Stimulated activated CD4-positive, alpha-beta T cell treated with anti-CD3 and anti-CD28 coated beads, Interleukin-1b, Interleukin-23, amount 100 ng/mL, for 1 hour (primary cell): ENCODE data around the gene KRTAP29-1.
"Not testable (repeated sequence)": the region's sequence is repeated elsewhere in the genome, so short reads cannot be mapped to it uniquely, and the experiment has no call there.

Experiments used
- DNase-seq, 2 donors: peaks; one replicate each; pipeline ENCODE4 v3.0.0-alpha.2; 2020; ENCODE audit warnings: low read depth in 2 of 2

The KRTAP29-1 gene, protein sequence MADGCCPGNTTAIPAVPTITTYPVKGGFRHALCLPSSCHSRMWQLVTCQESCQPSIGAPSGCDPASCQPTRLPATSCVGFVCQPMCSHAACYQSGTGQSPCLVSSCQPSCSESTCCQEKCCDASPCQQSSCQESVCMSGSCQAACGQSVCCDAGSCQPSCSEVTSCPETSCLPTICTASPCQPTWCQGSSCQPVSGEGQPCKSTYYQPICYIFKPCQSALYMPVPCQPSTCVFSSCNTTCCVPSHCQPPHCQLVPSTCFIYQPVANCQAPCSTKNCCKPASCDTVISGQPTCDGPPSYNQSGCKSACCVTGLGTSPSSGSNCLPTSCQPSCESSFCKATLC

DNA sequence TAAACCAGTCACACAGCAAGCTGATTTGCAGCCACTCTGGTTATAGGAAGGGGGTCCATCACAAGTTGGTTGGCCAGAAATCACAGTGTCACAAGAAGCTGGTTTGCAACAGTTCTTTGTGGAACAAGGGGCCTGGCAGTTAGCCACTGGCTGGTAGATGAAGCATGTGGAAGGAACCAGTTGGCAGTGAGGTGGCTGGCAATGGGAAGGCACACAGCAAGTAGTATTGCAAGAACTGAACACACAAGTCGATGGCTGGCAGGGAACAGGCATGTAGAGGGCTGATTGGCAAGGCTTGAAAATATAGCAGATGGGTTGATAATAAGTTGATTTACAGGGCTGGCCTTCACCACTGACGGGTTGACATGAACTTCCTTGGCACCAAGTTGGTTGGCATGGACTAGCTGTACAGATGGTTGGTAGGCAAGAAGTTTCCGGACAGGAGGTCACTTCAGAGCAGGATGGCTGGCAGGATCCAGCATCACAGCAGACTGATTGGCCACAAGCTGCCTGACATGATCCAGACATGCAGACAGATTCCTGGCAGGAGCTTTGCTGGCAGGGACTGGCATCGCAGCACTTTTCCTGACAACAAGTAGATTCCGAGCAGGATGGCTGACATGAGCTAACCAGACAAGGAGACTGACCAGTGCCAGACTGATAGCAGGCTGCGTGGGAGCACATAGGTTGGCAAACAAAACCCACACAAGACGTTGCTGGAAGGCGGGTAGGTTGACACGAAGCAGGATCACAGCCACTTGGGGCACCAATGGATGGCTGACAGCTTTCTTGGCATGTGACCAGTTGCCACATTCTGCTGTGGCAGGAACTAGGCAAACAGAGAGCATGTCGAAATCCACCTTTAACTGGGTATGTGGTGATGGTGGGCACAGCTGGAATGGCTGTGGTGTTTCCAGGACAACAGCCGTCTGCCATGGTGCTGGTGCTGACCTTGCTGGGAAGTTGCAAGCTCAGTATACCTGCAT is at the start of gene KRTAP29-1:
KRTAP29-1 (minus strand) TSS at position 936 of the 986 bp plus-strand sequence; CDS start at position 936, 0 bp downstream.
- DNase-seq = no peak

- no peak for DNase-seq
These were observed 48.5 kb upstream of the KRTAP29-1 start for GRCh38 chr17:41351177-41351576.

DNA sequence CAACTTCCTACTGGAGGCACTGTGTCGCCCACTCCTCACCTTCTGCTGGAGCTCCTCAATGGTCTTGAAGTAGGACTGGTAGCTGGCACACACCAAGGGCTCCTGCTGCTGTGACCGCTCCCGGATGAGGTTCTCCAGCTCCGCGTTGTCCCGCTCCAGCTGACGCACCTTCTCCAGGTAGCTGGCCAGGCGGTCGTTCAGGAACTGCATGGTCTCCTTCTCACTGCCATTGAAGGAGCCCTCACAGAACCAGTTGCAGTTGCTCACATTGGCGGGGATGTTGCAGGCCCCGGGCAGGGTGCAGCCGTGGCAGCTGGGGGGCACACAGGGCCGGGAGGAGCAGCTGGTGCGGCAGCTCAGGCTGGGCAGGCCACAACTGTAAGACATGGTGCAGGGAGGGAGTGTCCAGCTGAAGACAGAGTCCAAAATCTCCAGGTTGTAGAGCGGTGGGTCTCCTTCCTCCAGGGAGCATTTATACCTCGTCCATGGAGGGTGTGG is 47.8 kb upstream of the KRTAP29-1 start, which contains the start of gene KRT33A:
KRT33A (minus strand) TSS at position 448 of the 498 bp plus-strand sequence; CDS start at position 387, 61 bp downstream.
- DNase-seq = not testable (repeated sequence)

GRCh38 chr17:41347869-41348760 is 45.5 kb upstream of the KRTAP29-1 start:
- no peak for DNase-seq

- DNase-seq = not testable (repeated sequence)
These were observed 43.8 kb upstream of the KRTAP29-1 start for GRCh38 chr17:41346421-41346820.

DNA sequence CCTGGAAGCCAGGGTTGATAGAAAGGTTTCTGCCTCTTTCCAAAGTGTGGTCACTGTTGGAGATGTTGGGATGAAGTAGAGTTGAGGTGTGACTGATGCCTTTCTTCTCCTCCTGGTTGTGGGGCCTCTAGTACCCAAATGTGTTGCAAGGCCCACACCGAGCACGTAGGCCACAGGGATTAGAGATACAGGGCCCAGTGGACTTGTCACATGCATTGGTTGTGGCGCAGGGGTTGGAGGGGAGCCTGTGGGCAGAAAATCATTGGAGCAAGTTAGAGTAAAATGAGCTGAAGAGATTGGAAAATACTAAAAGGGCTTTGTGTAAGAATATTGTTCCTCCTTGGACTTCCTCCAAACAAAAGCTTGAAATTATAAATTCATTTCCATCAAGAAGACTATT is 43.3 kb upstream of the KRTAP29-1 start:
- no peak for DNase-seq

DNA sequence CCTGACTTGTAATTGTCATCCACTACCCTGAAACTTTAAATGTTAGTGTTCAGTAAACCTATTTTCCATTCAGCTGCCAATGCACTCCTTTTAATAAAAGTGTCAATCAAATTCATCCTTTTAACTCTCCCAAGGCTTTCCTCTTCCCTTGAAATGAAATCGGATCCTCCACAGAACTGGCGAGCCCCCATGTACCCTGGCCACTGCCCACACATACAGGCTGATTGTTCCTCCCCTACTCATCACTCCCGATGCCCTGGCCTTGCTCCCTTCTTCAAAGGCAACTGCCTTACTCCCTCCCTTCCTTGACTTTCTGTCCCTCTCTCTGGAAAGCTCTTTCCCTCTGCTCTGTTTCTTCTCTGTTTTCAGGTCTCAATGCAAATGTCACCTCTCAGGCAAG is 40.4 kb upstream of the KRTAP29-1 start:
- DNase-seq = no peak

GRCh38 chr17:41340934-41341861 is 38.5 kb upstream of the KRTAP29-1 start:
- DNase-seq = no peak

DNA sequence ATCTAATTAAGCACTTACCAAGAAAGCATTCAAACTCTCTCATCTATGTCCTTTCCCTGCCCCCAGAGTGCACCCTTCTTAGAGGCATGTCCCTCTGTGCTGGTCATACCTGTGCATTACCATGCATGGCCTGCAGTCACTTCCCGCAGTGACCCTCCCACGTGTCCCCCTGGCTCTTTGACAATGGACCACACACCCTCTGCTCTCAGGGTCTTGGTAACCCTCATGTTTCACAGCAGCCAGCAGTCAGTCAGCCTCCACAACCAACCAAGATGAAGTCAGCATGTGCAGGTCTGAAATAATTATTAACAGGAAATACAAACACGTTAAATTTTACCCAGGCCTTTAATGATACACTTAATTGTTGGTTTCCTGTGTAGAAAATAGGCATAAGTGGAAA is 37.8 kb upstream of the KRTAP29-1 start:
- DNase-seq = no peak

DNA sequence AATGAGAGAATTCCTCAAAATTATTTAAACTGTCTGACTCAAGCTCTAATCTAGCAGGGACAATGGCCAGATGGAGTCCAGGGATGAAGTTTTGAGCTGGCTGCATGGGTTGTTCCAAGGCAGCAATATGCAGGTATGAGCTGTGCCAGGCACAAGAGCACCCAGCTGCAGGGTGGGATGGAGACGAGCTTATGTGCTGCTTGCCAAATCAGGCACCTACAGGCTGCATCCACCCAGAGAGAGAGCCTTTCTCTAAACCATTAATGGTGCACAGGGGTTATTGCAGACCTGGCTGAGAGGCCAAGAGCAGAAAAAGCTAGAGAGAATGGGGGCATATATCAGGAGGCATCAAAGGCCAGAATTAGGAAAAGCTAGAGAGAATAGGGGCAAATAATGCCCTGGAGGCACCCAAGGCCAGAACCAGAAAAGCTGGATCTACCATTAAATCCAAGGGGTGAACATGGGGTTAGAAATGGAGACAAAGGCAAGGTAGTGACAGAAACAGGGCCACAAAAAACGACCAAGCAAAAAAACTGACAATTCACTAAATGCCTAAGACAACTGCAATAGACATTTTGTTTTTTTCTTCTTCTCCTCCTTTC is 37.0 kb upstream of the KRTAP29-1 start:
- no peak for DNase-seq

DNA sequence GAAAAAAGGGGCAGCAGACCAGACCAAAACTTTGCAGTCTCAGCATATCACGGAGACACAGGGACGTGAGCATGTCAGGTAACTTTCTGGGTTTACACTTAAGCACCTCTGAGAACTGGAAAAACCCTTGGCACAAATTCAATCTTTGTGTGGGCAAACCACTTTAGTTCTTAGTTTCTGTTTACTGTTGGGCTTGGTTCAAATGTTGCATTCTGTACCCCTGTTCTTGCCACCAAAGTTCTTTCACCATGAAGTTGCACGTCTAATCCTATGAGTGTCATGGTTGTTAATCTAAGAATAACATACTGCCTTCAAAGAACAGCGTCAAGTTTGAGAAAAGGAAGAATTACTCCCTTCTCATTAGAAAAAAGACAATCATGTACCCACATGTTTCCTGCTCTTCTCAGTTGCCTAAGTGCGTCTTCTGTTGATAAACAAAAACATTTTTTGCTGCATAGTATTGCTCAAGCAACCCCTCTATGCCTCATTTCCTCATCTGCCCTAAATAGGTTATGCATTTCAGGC is 36.4 kb upstream of the KRTAP29-1 start:
- no peak for DNase-seq

DNA sequence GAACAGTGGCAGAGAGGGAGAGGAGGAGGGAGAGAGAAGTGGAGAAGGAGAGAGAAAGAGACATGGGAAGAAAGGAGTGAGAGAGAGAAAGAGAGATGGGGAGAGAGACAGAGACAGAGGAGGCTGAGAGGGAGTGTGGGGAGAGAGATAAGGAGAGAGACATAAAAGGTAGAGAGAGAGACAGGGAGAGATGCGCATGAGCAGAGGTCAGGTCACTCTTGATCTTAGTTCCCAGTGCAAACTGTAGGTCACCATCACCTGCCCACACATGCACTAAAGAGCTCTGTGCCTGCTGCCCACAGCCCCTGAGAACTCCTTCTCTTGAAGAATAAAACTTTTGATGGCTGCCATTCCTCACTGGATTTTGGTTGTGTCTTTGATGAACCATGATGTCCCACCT is 33.1 kb upstream of the KRTAP29-1 start:
- DNase-seq = no peak

DNA sequence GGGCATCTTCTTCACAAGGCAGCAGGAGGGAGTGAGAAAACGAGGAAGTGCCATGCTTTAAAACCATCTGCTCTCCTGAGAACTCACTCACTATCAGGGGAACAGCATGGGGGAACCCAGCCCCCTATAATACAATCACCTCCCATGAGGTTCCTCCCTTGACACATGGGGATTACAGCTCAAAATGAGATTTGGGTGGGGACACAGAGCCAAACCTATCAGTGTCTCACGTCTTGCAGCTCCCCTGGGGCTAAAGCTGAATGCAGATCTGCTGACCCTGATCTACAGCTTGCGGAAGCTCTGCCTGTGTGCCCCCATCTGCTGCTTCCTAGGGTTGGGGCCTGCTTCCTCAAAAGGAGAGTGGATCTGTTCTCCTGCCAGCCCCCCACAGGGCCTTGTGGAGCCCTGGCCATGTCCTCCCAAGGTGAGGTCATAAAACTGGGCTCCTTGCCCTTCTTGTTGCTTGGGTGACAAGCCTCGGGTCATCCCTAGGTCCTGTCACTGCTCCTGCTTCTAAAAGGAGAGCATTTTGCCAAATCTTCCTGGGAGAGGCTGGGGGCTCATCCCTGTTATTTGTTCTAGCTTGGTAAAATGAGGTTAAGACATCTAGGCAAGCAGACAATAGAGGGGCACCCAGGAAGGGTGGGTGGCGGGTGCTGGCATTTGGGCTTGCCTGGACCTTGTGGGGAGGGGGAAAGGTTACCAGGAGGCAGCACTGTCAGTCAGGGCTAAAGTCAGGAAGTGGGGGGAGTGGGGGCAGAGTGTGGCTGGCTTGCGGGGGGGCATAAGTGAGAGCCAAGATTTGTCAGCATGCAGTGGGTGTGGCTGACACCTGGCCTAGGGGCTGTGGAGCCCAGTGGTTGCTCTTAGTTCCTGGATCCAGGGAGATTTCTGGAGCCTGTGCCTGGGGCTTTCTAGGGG is 32.0 kb upstream of the KRTAP29-1 start:
- no peak for DNase-seq

- DNase-seq = no peak
These were observed 31.2 kb upstream of the KRTAP29-1 start for GRCh38 chr17:41333836-41334235.

GRCh38 chr17:41333098-41333497 is 30.4 kb upstream of the KRTAP29-1 start:
- no peak for DNase-seq

- DNase-seq = no peak
These were observed 29.6 kb upstream of the KRTAP29-1 start for GRCh38 chr17:41332239-41332638.

DNA sequence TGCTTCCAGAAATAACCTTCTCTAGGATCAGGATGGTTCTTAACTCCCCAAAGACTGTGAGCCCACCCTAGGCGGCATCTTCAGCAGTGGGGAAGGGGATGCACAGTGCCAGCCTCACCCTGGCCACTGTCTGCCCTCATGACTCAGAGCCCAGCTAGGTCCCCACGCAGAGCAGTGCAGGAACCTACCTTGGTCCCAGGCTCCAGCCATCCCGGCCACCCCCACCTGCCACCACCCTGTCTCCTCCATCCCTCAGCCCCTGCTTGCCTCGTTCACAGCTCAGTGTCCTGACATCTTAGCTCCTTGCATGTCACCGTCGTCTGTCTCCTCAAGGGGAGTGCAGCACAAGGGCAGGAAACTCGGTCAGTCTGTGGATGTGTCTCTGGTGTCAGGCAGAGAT is 29.0 kb upstream of the KRTAP29-1 start:
- no peak for DNase-seq

GRCh38 chr17:41329279-41329948 is 26.8 kb upstream of the KRTAP29-1 start:
- DNase-seq = no peak
